HL-60 (cell line): ENCODE data around the gene ATPAF1.

ENCODE experiments used
- GABPA ChIP-seq: IDR thresholded peaks from 2 replicates; pipeline ENCODE4 v1.6.1; 2012; ENCODE audit warnings: low read depth
- POLR2AphosphoS5 ChIP-seq: IDR thresholded peaks from 2 replicates; pipeline ENCODE4 v1.6.1; 2012; ENCODE audit warnings: low read depth
- SPI1 ChIP-seq: IDR thresholded peaks from 2 replicates; pipeline ENCODE4 v1.6.1; 2012; ENCODE audit warnings: low read depth, mild to moderate bottlenecking, borderline replicate concordance
- TF ChIP-seq, protein P1 (sequence below): IDR thresholded peaks from one replicate; pipeline ENCODE4 v1.5.1; 2011; ENCODE audit warnings: low read length, control low read depth, inconsistent platforms; ENCODE audit not compliant: insufficient read depth
- TF ChIP-seq, protein P2 (sequence below): IDR thresholded peaks from 2 replicates; pipeline ENCODE4 v1.6.1; 2012; ENCODE audit warnings: low read depth; ENCODE audit not compliant: insufficient replicate concordance

DNA sequence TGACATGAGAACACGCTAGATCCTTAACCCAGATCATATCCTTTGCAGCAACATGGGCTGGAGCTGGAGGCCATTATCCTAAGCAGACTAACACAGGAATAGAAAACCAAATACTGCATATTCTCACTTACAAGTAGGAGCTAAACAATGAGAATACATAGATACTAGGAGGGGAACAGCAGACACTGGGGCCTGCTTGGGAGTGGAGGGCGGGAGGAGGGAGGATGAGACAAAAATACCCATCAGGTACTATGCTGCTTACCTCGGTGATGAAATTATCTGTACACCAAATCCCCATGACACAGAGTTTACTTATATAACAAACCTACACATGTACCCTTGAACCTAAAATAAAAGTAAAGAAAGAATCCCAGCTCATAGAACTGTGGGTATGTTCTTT, 50.3 kb downstream of the ATPAF1 start:
- TF ChIP-seq POLR2AphosphoS5 (no peak), GABPA (no peak), SPI1 (no peak)
- TF ChIP-seq, protein P1, sequence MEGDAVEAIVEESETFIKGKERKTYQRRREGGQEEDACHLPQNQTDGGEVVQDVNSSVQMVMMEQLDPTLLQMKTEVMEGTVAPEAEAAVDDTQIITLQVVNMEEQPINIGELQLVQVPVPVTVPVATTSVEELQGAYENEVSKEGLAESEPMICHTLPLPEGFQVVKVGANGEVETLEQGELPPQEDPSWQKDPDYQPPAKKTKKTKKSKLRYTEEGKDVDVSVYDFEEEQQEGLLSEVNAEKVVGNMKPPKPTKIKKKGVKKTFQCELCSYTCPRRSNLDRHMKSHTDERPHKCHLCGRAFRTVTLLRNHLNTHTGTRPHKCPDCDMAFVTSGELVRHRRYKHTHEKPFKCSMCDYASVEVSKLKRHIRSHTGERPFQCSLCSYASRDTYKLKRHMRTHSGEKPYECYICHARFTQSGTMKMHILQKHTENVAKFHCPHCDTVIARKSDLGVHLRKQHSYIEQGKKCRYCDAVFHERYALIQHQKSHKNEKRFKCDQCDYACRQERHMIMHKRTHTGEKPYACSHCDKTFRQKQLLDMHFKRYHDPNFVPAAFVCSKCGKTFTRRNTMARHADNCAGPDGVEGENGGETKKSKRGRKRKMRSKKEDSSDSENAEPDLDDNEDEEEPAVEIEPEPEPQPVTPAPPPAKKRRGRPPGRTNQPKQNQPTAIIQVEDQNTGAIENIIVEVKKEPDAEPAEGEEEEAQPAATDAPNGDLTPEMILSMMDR: no peak
- TF ChIP-seq, protein P2, sequence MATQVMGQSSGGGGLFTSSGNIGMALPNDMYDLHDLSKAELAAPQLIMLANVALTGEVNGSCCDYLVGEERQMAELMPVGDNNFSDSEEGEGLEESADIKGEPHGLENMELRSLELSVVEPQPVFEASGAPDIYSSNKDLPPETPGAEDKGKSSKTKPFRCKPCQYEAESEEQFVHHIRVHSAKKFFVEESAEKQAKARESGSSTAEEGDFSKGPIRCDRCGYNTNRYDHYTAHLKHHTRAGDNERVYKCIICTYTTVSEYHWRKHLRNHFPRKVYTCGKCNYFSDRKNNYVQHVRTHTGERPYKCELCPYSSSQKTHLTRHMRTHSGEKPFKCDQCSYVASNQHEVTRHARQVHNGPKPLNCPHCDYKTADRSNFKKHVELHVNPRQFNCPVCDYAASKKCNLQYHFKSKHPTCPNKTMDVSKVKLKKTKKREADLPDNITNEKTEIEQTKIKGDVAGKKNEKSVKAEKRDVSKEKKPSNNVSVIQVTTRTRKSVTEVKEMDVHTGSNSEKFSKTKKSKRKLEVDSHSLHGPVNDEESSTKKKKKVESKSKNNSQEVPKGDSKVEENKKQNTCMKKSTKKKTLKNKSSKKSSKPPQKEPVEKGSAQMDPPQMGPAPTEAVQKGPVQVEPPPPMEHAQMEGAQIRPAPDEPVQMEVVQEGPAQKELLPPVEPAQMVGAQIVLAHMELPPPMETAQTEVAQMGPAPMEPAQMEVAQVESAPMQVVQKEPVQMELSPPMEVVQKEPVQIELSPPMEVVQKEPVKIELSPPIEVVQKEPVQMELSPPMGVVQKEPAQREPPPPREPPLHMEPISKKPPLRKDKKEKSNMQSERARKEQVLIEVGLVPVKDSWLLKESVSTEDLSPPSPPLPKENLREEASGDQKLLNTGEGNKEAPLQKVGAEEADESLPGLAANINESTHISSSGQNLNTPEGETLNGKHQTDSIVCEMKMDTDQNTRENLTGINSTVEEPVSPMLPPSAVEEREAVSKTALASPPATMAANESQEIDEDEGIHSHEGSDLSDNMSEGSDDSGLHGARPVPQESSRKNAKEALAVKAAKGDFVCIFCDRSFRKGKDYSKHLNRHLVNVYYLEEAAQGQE: no peak
